Measurements from ENCODE around the gene NELFA. TPM values are rescaled to one million over a fixed set of nuclear protein-coding genes. Genes with fewer than 3 reads are reported as not detected.
"Not testable (repeated sequence)": the region's sequence is repeated elsewhere in the genome, so short reads cannot be mapped to it uniquely, and the experiment has no call there.

NELFA gene
- total RNA-seq, 1 donor from 2014 or later = 21.8 TPM

DNA sequence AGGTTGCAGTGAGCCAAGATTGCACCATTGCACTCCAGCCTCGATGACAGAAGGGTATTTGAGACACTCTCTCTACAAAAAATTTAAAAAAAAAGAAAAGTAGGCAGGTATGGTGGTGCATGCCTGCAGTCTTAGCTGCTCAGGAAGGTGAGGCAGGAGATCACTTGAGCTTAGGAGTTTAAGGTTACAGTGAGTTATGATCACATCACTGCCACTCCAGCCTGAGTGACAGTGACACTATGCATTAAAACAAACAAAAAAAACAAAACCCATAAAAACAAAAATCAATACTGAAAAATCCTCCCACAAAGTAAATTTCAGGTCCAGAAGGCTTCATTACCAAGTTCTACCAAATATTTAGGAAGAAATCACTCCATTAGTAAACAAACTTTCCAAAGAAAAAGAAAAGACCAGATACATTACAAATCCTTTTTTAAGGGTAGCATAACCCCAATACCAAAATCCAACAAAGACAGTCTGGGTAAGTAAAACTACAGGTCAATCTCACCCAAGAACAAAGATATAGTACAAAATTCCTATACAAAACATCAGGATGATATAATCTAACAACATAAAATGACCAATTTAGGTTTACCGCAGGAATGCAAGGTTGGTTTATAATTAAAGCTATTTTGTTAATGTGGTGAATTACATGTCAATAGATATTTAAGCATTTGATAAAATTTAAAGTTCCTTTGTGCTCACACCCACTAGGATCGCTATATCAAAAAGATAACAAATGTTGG is 11.7 kb downstream of the NELFA start:
- no peak for DNase-seq (ENCODE audit: extremely low read depth, low read depth, low spot score)

DNA sequence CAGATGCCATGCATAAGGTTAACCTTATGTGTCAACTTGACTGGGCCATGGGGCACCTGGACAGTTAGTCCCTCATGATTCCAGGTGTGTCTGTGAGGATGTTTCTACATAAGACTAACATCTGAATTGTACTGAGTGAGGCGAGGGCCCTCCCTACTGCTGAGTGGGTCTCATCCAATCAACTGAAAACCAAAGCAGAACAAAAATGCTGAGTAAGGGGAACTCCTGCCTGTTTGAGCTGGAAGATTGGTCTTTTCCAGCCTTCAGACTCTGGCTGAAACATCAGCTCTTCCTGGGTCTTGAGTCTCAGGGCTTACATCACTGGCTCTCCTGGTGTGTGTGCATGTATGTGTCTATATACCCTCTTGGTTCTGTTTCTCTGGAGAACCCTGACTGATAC is 13.8 kb downstream of the NELFA start:
- DNase-seq (ENCODE audit: extremely low read depth, low read depth, low spot score) = no peak

DNA sequence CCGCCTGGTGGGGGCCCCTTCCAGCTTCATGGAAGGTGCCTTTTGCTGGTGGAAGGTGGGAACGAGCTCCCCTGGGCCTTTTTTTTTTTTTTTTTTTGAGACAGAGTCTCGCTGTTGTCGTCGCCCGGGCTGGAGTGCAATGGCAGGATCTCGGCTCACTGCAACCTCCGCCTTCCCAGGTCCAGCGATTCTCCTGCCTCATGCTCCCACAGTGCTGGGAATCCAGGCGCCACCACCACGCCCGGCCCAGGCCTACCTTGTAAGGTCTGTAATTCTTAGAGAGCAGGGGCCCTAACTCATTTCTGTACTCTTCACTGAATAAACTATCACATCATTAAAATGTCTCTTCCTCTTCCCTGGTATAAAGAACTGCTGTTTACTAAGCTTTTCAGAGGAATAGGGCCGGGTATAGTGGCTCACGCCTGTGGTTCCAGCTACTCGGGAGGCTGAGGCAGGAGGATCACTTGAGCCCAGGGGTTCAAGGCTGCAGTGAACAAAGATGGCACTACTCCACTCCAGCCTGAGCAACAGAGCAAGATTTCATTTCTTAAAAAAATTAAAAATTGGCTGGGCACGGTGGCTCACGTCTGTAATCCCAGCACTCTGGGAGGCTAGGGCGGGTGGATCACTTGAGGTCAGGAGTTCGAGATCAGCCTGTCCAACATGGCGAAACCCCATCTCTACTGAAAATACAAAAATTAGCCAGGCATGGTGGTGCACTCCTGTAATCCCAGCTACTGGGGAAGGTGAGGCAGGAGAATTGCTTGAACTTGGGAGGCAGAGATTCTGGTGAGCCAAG is 14.9 kb downstream of the NELFA start:
- not testable (repeated sequence) for DNase-seq (ENCODE audit: extremely low read depth, low read depth, low spot score)

DNA sequence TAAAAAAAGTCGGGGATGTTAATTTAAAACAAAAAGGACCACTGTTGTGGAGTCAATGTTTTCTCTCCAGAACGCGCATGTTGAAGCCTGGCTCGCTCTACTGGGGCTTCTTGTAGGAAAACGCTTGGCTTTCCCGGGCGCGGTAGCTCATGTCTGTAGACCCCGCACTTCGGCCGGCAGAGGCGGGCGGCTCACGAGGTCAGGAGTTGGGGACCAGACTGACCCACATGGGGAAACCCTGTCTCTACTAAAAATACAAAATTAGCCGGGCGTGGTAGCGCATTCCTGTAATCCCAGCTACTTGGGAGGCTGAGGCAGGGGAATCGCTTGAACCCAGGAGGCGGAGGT is 15.6 kb downstream of the NELFA start:
- DNase-seq (ENCODE audit: extremely low read depth, low read depth, low spot score) = no peak

DNA sequence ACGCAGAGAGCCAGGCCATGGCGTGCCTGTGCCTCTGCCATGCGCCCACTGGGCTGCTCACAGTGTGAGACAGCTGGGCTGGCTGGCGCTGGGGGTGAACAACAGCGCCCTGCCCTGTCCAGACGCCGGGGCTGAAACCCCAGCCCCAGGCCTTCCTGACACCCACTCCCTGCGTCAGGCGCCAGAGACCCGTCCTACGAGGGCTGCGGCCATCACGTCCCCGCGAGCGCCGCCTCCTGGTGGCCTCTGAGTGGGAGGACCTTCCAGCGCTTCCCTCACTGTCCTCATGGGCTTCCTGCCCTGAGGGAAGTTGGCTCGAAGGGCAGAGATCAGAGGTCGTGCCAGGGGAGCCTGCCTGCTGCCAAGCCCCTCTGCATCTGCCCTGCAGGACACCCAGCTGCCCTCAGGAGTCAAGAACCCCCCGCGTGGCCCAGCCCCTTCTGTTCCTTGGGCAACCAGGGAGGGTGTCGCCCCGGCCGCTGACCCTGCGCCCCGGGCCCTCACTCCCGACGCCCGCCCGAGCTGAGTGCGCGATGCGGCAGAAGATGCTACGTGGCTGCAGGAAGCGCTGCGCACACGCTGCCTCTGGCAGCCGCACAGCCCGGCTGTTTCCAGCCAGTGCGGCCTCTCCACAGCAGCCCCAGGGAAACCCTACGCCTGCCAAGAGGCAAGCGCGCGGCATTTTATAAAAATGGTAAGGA is 16.2 kb downstream of the NELFA start:
- no peak for DNase-seq (ENCODE audit: extremely low read depth, low read depth, low spot score)

DNA sequence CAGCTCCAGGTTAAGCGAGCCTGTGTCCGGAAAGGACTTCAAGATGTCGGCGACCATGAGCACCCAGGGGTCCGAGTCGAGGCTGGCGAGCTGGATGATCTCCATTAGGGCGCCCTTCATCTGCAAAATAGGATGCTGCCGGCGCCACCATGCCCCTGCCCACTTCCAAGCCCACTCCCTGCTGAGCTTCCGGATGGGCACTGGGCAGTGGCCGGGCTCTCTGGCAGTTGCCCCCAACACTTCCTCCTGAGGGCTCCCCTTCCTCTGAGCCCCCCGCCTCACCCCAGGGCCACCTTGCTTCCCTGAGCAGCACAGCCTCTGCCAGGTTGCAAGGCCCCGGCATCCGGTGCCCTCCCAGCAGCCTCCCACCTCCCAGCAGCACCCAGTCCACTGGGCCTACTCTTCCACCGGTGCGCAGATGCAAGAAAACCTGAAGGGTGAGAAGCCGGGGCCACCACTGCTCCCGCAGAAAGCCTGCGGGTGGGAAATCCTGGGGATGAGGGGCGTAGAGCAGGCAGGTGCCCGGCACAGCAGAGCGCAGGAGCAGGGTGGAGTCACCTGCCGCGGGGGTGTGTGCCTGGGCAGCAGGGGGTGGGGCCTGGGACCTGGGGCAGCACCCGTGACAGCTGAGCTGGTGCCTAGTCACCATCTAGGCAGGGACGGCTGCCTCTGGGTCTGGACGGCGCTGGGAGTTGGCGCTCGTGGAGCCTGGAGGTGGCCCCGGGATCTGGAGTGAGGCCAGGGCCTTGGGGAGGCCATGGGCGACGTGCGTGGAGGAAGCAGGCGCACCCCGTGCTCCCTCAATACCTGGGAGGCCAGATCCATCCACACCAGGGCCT is 17.0 kb downstream of the NELFA start:
- DNase-seq (ENCODE audit: extremely low read depth, low read depth, low spot score) = no peak

DNA sequence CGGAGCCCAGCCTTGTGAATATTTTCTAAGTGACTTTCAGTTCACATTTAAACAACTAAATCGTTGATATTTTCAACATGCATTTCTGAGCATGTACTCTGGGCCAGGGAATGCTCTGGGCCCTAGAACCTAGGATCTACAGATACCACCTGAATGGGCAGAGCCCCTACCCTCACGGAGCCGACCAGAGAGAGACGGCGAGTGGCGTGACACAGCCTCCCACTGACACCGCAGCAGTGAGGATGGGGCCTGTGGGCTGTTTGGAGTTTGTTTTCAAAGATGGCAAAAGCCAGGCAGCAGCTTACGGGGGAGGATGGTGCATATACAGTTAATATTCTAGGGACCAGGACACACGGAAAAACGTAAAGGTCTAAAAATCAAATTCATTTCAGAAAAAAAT is 17.7 kb downstream of the NELFA start:
- no peak for DNase-seq (ENCODE audit: extremely low read depth, low read depth, low spot score)

DNA sequence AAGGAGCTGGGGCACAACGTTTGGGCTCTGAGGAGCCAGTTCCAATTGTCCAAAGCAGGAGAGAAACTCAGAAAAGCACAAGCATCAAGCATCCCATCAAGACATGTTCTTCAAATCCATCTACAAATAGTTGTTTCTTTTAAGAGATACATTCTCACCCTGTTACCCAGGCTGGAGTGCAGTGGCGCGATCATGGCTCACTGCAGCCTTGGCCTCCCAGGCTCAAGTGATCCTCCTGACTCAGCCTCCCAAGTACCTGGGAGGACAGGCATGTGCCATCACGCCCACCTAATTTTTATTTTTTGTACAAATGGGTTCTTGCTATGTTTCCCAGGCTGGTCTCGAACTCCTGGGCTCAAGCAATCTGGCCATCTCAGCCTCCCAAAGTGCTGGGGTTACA is 18.1 kb downstream of the NELFA start:
- DNase-seq (ENCODE audit: extremely low read depth, low read depth, low spot score) = no peak

DNA sequence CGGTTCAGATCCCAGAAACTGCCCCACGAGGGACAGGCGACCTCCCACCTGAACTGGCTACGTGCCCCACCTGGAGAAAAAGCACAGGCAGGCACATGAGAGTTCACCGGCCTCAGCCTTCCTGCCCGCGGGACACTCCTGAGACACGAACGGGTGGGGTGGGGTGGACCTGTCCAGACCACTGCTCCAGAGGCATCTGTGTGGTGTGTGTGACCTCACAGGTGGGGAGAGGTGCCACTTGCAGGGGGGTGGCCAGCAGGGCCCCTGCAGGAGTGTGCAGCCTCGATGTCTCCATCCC is 18.5 kb downstream of the NELFA start:
- DNase-seq (ENCODE audit: extremely low read depth, low read depth, low spot score) = no peak

DNA sequence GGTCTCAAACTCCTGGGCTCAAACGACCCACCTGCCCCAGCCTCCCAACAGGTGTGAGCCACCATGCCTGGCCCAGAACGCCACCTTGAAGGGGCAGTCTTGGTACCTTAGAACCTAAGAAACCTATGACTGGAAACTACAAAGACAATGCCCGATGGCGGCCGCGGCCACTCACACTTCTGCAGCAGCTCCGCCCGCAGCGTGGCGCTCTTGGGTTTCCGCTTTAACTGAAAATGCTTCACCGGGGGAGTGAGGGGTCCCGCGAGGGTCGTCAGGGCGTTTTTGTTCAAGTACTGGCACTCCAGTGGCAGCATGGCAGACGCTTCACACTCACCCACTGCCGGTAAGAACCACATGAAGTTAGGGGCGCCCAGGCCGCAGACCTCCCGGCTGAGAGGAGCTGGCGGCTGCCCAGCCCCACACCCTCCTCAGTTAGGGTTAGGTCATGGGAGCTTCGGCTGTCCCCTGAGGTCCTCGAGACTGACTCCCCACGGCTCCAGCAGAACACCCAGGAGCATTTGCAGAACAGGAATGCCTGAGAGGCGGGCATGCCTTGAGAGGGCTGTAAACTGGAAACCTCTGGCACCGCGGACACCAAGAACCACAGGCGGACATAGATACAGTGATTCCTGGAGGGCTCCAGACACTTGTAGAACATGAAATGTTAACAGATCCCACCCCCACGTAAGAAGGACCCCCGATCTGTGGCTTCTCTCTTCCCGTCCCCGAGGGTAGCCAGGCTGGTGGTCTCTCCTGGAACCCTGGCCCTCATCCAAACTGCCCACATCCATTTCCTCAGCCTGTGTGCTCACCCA is 19.0 kb downstream of the NELFA start:
- DNase-seq (ENCODE audit: extremely low read depth, low read depth, low spot score) = no peak

DNA sequence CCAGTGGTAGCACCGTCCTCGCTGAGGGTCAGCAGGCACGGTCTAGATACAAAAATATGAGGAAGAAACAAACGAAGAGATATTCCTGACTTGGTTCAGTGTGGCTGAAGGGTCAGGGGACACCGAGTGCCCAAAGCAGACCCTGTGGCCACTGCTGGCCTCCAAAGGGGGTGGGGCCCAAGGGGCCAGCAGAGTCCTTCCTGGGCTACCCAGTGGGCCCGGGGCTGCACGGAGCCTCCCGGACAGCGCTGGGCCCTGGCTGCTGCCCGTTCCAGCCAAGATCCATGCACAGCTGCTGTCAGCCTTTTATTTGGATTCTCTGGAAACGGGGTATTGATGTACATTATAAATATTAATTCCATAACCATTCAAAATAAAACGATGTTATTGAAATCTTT is 20.4 kb downstream of the NELFA start:
- no peak for DNase-seq (ENCODE audit: extremely low read depth, low read depth, low spot score)

DNA sequence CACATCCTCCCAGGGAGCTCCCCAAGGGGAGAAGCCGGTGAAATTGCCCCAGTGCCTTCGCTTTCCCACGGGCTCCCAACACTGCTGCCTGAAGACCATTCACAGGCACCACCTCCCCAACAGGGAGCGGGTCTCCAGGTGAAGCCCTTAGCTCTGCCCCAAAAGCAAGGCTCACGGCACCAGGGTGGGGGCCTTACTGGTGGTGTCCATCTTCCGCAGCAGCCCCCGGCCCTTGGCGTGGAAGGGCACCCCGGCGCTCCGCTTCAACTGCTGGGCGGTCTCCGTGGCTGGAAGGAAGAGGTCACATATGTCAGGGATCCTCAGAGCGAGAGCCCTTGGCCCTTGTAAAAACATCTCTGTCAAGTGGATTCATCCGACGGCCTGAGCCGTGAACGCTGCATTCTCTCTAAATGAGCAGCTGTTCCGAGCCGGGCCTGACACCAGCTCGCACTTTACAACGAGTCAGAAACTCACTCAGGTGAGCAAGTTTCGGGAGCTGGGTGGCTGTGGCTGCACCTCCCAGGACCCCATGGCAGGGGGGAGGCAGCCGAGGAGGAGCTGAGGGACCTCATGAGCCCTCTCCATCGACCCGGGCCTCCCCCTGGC is 20.9 kb downstream of the NELFA start:
- no peak for DNase-seq (ENCODE audit: extremely low read depth, low read depth, low spot score)

DNA sequence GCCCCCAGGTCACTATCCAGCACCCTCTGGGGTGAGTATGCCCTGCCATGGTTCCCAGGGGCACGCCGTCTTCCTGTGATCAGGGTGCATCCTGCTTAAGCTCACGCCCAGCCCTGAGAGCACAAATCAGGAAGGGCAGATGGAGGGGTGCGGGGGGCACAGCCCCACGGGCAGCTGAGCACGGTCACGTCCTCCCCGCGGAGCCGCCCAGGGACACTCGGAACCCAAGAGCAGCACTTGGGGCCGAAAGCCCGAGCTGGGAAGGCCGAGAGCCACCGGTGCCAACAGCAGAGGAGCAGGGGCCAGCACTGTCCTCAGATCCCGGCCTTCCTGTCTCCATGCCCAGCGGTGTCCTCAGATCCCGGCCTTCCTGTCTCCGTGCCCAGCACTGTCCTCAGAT is 21.5 kb downstream of the NELFA start:
- DNase-seq (ENCODE audit: extremely low read depth, low read depth, low spot score) = no peak

DNA sequence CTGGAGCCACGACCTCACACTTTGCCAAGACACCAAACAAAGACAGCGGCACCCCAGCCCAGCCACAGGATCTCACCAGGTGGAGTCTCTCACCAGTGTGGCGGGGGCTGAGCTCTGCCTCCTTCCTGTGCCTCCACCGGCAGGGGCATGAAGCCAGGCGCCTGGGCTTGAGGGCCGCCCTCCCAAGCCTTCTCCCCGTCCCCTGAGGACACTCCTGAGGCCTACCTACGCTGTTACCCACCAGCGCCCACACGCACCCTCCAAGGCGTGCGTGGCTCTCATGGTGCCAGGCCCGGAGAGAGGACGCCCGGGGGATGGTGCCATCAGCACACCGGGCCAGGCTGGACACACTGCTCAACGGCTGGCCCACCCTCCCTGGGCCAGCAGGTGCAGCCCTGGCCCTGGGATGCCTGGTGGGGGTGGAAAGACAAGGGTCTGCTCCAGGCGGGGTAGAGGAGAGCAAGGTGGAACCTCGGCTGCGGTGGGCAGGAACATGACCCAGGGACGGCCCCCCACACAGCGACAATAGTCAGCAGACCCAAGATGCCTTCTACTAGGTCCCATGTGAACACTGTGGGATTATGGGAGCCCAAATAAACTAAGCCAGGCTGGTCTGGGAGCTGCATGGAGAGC is 22.1 kb downstream of the NELFA start:
- no peak for DNase-seq (ENCODE audit: extremely low read depth, low read depth, low spot score)

DNA sequence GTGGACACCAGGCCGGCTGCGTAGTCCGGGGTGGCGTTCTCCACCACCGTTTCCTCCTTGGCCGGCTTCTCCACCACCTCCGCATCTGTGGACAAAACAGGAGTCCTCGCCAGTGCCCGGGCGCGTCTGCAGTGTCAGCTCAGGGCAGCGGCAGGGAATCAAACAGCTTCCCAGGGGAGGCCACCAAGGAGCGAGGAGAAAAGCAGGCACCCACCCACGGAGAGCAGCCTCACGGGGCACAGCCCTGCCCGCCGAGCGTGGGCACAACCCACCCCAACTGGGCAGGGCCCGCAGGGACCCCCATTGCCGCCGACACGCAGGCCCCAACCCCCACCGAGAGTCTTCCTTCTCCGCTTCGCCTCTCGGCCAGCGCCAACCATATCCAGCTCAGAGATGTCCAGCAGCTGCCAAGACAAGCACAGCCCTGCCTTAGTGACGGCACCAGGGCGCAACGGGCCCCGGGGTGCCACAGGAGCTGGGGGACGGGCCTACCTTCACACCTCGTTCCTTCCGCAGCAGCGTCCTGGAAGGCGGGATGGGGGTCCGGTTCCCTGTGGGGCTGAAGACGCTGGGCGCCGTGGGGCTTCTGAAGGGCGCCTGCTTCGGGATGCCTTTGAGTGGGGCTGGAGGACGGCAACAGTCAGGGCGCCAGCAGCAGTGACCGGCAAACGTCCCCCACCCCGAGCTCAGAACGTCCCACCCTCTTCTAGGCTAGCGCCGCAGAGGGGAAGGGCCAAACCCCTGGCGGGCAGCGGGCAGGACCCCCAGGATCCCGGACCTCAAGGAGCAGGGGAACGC is 22.8 kb downstream of the NELFA start:
- no peak for DNase-seq (ENCODE audit: extremely low read depth, low read depth, low spot score)

DNA sequence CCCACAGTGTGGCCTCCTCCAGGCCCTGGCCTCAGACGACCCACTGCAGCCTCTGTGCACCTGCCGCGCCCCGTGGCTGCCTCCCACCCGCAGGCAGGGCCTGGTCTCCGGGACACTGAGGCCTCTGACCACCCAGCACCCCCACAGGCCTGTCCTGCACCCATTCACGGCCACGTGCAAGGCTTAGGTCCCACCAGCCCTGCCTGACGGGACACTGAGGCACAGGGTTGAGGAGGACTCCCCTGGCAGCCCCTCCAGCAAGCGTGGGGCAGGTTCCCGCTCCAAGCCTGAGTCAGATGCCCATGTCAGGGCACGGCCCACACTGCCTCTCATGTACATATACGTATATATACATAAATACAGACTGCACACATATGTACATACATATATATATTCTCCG is 23.5 kb downstream of the NELFA start:
- DNase-seq (ENCODE audit: extremely low read depth, low read depth, low spot score) = no peak

DNA sequence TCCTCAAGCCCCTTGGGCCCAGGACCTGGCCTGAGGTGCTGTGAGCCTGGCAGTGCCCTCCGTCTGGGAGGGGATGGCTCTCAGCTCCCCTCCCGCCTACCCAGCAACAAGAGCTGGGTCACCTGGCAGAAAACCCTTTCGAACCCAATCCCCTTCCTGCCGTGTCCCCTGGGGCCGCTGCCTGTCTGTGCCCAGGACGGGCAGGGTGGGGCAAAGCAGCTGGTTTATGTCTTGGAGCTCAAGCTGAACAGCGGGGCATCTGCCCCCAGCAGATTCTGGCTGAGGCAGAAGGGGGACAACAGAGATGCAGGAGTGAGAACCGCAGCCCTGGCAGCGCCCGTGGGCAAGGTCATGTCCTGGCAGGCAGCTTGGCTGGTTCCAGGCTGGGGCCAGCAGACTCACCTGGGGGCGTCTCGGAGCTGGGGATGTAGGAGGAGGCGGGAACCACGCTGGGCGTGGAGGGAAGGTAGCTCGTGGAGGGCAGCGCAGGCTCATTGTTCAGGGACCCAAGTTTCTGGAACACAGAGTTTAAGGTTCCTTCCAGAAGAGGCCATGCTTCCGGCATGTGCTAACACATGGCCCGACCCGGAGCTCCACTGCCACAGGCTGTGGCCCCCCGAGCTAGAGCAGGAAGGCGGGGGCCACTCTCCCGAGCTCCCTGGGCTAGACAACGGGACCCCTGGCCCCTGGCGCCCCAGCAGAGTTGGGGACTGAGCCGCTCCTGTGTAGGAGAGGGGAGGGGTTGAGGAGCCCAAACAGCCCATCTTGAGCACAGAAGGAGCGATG is 24.2 kb downstream of the NELFA start:
- DNase-seq (ENCODE audit: extremely low read depth, low read depth, low spot score) = no peak

DNA sequence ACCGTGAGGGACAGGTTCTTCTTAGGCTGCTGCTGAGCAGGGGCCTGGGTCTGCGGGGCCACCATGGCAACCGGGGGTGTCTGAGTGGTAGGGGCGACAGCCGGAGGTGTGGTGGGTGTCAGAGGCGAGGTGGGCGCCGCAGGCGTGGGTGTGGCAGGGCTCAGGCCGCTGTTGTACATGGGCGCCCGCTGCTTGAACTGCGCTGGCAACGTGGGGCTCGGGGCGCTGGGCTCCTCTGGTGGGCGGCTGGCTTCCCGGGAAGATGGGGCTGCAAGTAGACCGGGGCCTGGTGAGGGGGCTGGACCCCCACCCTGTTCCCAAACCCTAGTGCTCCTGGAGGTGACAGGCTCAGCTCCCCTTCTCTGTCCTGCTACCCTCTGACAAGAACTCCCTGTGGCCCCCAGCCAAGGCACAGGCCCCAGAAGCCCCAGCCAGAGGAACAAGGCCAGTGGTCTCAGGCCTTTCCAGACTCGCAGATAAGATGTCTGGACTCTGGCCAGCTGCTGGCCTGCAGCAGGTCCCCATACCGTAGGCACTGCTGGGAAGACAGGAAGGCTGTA is 24.8 kb downstream of the NELFA start:
- DNase-seq (ENCODE audit: extremely low read depth, low read depth, low spot score) = no peak

Measured in glomerular endothelial cell (primary cell).